ENCODE data around the gene FN1. TPM values are rescaled to one million over a fixed set of nuclear protein-coding genes. Genes with fewer than 3 reads are reported as not detected.

The FN1 gene
- total RNA-seq, 1 donor from 2014 or later, result 83.2 TPM

DNA sequence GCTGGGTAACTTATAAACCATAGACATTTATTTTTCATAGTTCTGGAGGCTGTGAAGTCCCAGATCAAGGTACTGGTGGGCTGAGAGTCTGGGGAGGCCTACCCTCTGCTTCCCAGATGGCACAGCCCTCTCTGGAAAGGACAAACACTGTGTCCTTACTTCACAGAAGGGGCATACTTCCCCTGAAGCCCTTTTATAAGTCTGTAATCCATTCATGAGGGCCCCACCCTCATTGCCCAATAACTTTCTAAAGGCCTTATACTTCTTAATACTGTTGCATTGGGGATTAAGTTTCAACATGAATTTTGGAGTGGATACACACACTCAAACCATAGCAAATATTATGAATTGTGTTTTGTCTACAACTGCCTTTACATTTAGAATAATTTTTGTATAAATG is 88.0 kb downstream of the FN1 start:
- FAIRE-seq (no peak), DNase-seq (ENCODE audit: low read depth) (no peak)
- peaks cover 10% of the 10 kb centered on the region for H3K36me3 ChIP-seq (ENCODE audit: control insufficient read depth, insufficient read depth, low read length)
- no peak overlapping the region for H3K4me3 ChIP-seq (ENCODE audit: low read depth, low read length)
- TF ChIP-seq, protein P1, sequence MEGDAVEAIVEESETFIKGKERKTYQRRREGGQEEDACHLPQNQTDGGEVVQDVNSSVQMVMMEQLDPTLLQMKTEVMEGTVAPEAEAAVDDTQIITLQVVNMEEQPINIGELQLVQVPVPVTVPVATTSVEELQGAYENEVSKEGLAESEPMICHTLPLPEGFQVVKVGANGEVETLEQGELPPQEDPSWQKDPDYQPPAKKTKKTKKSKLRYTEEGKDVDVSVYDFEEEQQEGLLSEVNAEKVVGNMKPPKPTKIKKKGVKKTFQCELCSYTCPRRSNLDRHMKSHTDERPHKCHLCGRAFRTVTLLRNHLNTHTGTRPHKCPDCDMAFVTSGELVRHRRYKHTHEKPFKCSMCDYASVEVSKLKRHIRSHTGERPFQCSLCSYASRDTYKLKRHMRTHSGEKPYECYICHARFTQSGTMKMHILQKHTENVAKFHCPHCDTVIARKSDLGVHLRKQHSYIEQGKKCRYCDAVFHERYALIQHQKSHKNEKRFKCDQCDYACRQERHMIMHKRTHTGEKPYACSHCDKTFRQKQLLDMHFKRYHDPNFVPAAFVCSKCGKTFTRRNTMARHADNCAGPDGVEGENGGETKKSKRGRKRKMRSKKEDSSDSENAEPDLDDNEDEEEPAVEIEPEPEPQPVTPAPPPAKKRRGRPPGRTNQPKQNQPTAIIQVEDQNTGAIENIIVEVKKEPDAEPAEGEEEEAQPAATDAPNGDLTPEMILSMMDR (IDR thresholded peaks at IDR 0.05; ENCODE audit: insufficient read depth, low read length, severe bottlenecking), result no peak
- no peaks in the 10 kb centered on the region for H3K27me3 ChIP-seq (ENCODE audit: control insufficient read depth, insufficient read depth, low read length)

DNA sequence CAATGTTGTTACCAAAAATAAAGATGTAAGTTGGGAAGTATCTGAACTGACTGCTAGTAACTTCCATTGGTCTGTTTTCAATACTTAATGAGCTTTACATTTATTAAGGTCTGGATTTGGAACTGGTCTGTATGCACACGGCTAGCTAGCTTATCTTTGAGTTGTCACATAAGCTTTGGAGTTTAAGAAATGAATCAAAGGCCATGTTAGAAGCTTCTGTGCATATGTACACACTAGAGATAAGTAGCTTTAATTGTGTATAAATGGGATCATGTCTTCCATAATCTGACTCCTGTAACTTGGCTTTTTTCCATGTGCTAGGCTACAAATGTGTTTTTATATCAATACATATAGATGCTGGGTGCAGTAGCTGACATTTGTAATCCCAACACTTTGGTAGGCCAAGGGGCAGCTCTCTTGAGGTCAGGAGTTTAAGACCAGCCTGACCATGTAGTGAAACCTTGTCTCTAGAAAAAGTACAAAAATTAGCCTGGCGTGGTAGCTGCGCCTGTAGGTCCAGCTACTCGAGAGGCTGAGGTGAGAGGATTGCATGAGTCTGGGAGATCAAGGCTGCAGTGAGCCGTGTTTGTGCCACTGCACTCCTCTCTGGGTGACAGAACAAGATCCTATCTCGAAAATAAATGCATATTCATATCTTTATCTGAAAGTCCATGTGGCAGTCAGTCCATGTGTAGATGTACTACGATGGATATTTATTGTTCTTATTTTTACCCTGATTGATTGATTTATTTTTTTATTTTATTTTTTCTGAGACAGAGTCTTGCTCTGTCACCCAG is 96.8 kb downstream of the FN1 start:
- TF ChIP-seq, protein P1 (IDR thresholded peaks at IDR 0.05; ENCODE audit: insufficient read depth, low read length, severe bottlenecking), result no peak
- no peaks in the 10 kb centered on the region for H3K27me3 ChIP-seq (ENCODE audit: control insufficient read depth, insufficient read depth, low read length)
- no peak for DNase-seq (ENCODE audit: low read depth)
- H3K36me3 ChIP-seq (ENCODE audit: control insufficient read depth, insufficient read depth, low read length), result peaks cover 3% of the 10 kb centered on the region
- no peak overlapping the region for H3K4me3 ChIP-seq (ENCODE audit: low read depth, low read length)
- FAIRE-seq, result no peak

GRCh38 chr2:215332872-215333595 is 102.8 kb downstream of the FN1 start:
- Histone ChIP-seq H3K36me3 (ENCODE audit: control insufficient read depth, insufficient read depth, low read length) (peaks cover 7% of the 10 kb centered on the region), H3K4me3 (ENCODE audit: low read depth, low read length) (no peak overlapping the region), H3K27me3 (ENCODE audit: control insufficient read depth, insufficient read depth, low read length) (no peaks in the 10 kb centered on the region)
- FAIRE-seq (no peak), DNase-seq (ENCODE audit: low read depth) (no peak)
- TF ChIP-seq, protein P1 (IDR thresholded peaks at IDR 0.05; ENCODE audit: insufficient read depth, low read length, severe bottlenecking), result no peak

DNA sequence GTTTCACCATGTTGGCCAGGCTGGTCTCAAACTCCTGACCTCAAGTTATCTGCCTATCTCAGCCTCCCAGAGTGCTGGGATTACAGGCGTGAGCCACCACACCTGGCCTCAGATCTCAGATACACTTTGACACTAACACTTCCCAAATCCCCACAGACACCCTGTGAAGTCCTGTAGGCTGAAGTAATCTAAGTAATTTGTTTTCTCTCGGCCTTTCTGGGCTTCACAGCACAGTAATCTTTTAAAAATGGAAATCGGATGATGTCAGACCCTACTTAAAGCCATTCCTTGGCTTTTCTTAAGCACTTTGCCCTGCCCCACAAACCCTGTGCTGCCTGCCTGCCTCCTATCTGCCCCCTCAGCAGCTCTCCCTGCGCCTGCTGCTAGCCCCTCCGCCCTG is 107.8 kb downstream of the FN1 start:
- no peak for DNase-seq (ENCODE audit: low read depth)
- Histone ChIP-seq H3K36me3 (ENCODE audit: control insufficient read depth, insufficient read depth, low read length) (peaks cover 11% of the 10 kb centered on the region), H3K4me3 (ENCODE audit: low read depth, low read length) (no peak overlapping the region), H3K27me3 (ENCODE audit: control insufficient read depth, insufficient read depth, low read length) (no peaks in the 10 kb centered on the region)
- FAIRE-seq, result no peak
- TF ChIP-seq, protein P1 (IDR thresholded peaks at IDR 0.05; ENCODE audit: insufficient read depth, low read length, severe bottlenecking), result no peak

- no peak overlapping the region for H3K4me3 ChIP-seq (ENCODE audit: low read depth, low read length)
- DNase-seq (ENCODE audit: low read depth) (no peak), FAIRE-seq (no peak)
- no peaks in the 10 kb centered on the region for H3K27me3 ChIP-seq (ENCODE audit: control insufficient read depth, insufficient read depth, low read length)
- TF ChIP-seq, protein P1 (IDR thresholded peaks at IDR 0.05; ENCODE audit: insufficient read depth, low read length, severe bottlenecking), result no peak
- peaks cover 14% of the 10 kb centered on the region for H3K36me3 ChIP-seq (ENCODE audit: control insufficient read depth, insufficient read depth, low read length)
Measured at GRCh38 chr2:215324811-215325210, 111.1 kb downstream of the FN1 start.
